Mesenchymal stem cell (in vitro differentiated cells and primary cell): ENCODE measurements around the gene TBL1Y.

ENCODE experiments used
- DNase-seq: peaks from one replicate; pipeline ENCODE4 v3.0.0-alpha.2; 2013
- H2AFZ ChIP-seq: one replicate; pipeline ENCODE4 v1.6.1; 2013; ENCODE audit warnings: low read depth, mild to moderate bottlenecking, control low read depth, inconsistent platforms, low read length, moderate library complexity
- H2AK5ac ChIP-seq: 2 replicates; pipeline ENCODE4 v1.6.1; 2013; ENCODE audit warnings: low read length, moderate library complexity, mild to moderate bottlenecking, inconsistent platforms; ENCODE audit not compliant: severe bottlenecking
- H2BK120ac ChIP-seq: one replicate; pipeline ENCODE4 v1.6.1; 2013; ENCODE audit warnings: low read depth, mild to moderate bottlenecking, inconsistent platforms, low read length, moderate library complexity
- H2BK12ac ChIP-seq, 2 experiments: one replicate each; pipeline ENCODE4 v1.6.1; 2013; ENCODE audit warnings: inconsistent platforms in 2 of 2, low read length in 2 of 2, mild to moderate bottlenecking in 2 of 2, moderate library complexity in 2 of 2, control low read depth in 1 of 2
- H2BK15ac ChIP-seq: one replicate; pipeline ENCODE4 v1.6.1; 2013; ENCODE audit warnings: mild to moderate bottlenecking, low read depth, inconsistent platforms; ENCODE audit not compliant: poor library complexity, severe bottlenecking
- H2BK5ac ChIP-seq: 2 replicates; pipeline ENCODE4 v1.6.1; 2013; ENCODE audit warnings: low read depth, mild to moderate bottlenecking, low read length, control low read depth, inconsistent platforms; ENCODE audit not compliant: poor library complexity, severe bottlenecking
- H3K14ac ChIP-seq, 2 experiments: one replicate each; pipeline ENCODE4 v1.6.1; 2013; ENCODE audit warnings: inconsistent platforms in 2 of 2, low read length in 2 of 2, control low read depth in 1 of 2, mild to moderate bottlenecking in 1 of 2, moderate library complexity in 1 of 2
- H3K18ac ChIP-seq, 2 experiments: one replicate each; pipeline ENCODE4 v1.6.1; 2013; ENCODE audit warnings: inconsistent platforms in 2 of 2, low read length in 2 of 2, control low read depth in 1 of 2, low read depth in 1 of 2, mild to moderate bottlenecking in 1 of 2
- H3K23ac ChIP-seq, 2 experiments: one replicate each; pipeline ENCODE4 v1.6.1; 2013; ENCODE audit warnings: inconsistent platforms in 2 of 2, low read length in 2 of 2, mild to moderate bottlenecking in 2 of 2, moderate library complexity in 2 of 2, control low read depth in 1 of 2
- H3K27ac ChIP-seq: 2 replicates; pipeline ENCODE4 v1.5.1; 2013; ENCODE audit warnings: mild to moderate bottlenecking, moderate library complexity, low read length, control low read depth, inconsistent platforms; ENCODE audit not compliant: poor library complexity, severe bottlenecking
- H3K27me3 ChIP-seq, 2 experiments: 2 replicates each; pipeline versions ENCODE4 v1.6.1 to v1.7.0; 2013; ENCODE audit warnings: low read length in 2 of 2, mild to moderate bottlenecking in 2 of 2, moderate library complexity in 2 of 2, control low read depth in 1 of 2, inconsistent platforms in 1 of 2; ENCODE audit not compliant: control insufficient read depth in 1 of 2, insufficient read depth in 1 of 2
- H3K36me3 ChIP-seq, 2 experiments: 2 replicates each; pipeline versions ENCODE4 v1.6.1 to v1.7.0; 2013; ENCODE audit warnings: low read length in 2 of 2, control low read depth in 1 of 2, inconsistent platforms in 1 of 2, low read depth in 1 of 2, mild to moderate bottlenecking in 1 of 2; ENCODE audit not compliant: insufficient read depth in 2 of 2, control insufficient read depth in 1 of 2
- H3K4ac ChIP-seq, 2 experiments: one replicate each; pipeline ENCODE4 v1.6.1; 2013; ENCODE audit warnings: inconsistent platforms in 2 of 2, low read length in 2 of 2, mild to moderate bottlenecking in 2 of 2, moderate library complexity in 2 of 2, control low read depth in 1 of 2, low read depth in 1 of 2
- H3K4me1 ChIP-seq: 2 replicates; pipeline ENCODE4 v1.6.1; 2013; ENCODE audit warnings: low read depth, low read length, control low read depth; ENCODE audit not compliant: control insufficient read depth, insufficient read depth
- H3K4me2 ChIP-seq: 2 replicates; pipeline ENCODE4 v1.6.1; 2013; ENCODE audit warnings: low read length, mild to moderate bottlenecking, inconsistent platforms; ENCODE audit not compliant: poor library complexity, severe bottlenecking
- H3K4me3 ChIP-seq, 2 experiments: 2 replicates each; pipeline versions ENCODE4 v1.5.1 to v1.7.0; 2013; ENCODE audit warnings: low read length in 2 of 2, mild to moderate bottlenecking in 2 of 2, control low read depth in 1 of 2, low read depth in 1 of 2; ENCODE audit not compliant: insufficient read depth in 1 of 2
- H3K79me1 ChIP-seq: replicated peaks from 2 replicates; pipeline ENCODE4 v1.6.1; 2013; ENCODE audit warnings: mild to moderate bottlenecking, control low read depth, low read length, inconsistent platforms; ENCODE audit not compliant: poor library complexity, severe bottlenecking
- H3K9ac ChIP-seq: 2 replicates; pipeline ENCODE4 v1.7.0; 2013; ENCODE audit warnings: mild to moderate bottlenecking, low read length, moderate library complexity
- H3K9me3 ChIP-seq: 2 replicates; pipeline ENCODE4 v1.7.0; 2013; ENCODE audit warnings: mild to moderate bottlenecking, low read length; ENCODE audit not compliant: control insufficient read depth
- H4K8ac ChIP-seq: one replicate; pipeline ENCODE4 v1.6.1; 2013; ENCODE audit warnings: inconsistent platforms, mild to moderate bottlenecking, low read length, moderate library complexity
- H4K91ac ChIP-seq: one replicate; pipeline ENCODE4 v1.6.1; 2013; ENCODE audit warnings: mild to moderate bottlenecking, low read length, inconsistent platforms
- WGBS: methylation state at CpG from one replicate; pipeline ENCODE4 v1.1.7; 2013; ENCODE audit warnings: mixed read lengths; 5-methylcytosine and 5-hydroxymethylcytosine counted together

Gene TBL1Y

DNA sequence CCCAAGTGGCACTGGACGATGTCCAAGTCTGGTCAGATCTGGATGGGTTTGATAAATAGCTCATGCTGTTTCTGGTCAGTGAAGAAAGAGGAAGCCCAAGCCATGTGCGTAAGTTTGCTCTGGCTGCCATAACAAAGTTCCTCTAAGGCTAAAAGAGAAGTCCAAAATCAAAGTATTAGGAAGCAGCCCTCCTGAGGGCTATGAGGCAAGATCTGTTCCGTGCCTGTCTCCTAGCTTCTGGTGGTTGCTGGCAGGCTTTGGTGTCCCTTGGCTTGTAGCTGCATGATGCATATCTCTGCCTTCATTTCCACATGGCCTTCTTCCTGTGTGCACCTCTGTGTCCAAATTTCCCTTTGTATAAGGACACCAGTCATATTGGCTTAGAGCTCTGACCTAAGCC lies 81.5 kb downstream of the TBL1Y start:
- no peak overlapping the region for H2AFZ ChIP-seq
- H2BK5ac ChIP-seq: no peak overlapping the region
- H3K9me3 ChIP-seq: no peaks in the 10 kb centered on the region
- no peak overlapping the region for H2BK120ac ChIP-seq
- H3K4ac ChIP-seq: no peak overlapping the region
- H2BK12ac ChIP-seq: no peak overlapping the region
- H3K27ac ChIP-seq: no peak overlapping the region
- H4K91ac ChIP-seq: no peak overlapping the region
- H3K4me3 ChIP-seq: no peak overlapping the region
- no peak overlapping the region for H2BK15ac ChIP-seq
- H3K9ac ChIP-seq: no peak overlapping the region
- no peak overlapping the region for H3K23ac ChIP-seq
- H3K36me3 ChIP-seq: no peaks in the 10 kb centered on the region
- WGBS: 66% methylated on average over 3 of the region's 3 CpGs
- no peaks in the 10 kb centered on the region for H3K79me1 ChIP-seq
- H3K14ac ChIP-seq: no peak overlapping the region
- H4K8ac ChIP-seq: no peak overlapping the region
- H3K27me3 ChIP-seq: no peaks in the 10 kb centered on the region
- H2AK5ac ChIP-seq: no peak overlapping the region
- no peak overlapping the region for H3K18ac ChIP-seq
- H3K4me1 ChIP-seq: no peaks in the 10 kb centered on the region
- no peak overlapping the region for H3K4me2 ChIP-seq
- DNase-seq: no peak

GRCh38 chrY:6995987-6996386 lies 85.5 kb downstream of the TBL1Y start:
- Histone ChIP-seq H3K14ac (no peak overlapping the region), H2BK5ac (no peak overlapping the region), H3K4me2 (no peak overlapping the region), H3K27ac (no peak overlapping the region), H4K91ac (no peak overlapping the region), H4K8ac (no peak overlapping the region), H3K4ac (no peak overlapping the region), H3K18ac (no peak overlapping the region), H3K36me3 (no peaks in the 10 kb centered on the region), H3K23ac (no peak overlapping the region), H3K4me3 (no peak overlapping the region), H2AK5ac (no peak overlapping the region), H2BK15ac (no peak overlapping the region), H2AFZ (no peak overlapping the region), H3K9ac (no peak overlapping the region), H2BK120ac (no peak overlapping the region), H2BK12ac (no peak overlapping the region), H3K79me1 (no peaks in the 10 kb centered on the region), H3K9me3 (no peaks in the 10 kb centered on the region), H3K4me1 (no peaks in the 10 kb centered on the region), H3K27me3 (no peaks in the 10 kb centered on the region)
- no peak for DNase-seq
- 25% methylated on average over 1 of the region's 4 CpGs for WGBS

DNA sequence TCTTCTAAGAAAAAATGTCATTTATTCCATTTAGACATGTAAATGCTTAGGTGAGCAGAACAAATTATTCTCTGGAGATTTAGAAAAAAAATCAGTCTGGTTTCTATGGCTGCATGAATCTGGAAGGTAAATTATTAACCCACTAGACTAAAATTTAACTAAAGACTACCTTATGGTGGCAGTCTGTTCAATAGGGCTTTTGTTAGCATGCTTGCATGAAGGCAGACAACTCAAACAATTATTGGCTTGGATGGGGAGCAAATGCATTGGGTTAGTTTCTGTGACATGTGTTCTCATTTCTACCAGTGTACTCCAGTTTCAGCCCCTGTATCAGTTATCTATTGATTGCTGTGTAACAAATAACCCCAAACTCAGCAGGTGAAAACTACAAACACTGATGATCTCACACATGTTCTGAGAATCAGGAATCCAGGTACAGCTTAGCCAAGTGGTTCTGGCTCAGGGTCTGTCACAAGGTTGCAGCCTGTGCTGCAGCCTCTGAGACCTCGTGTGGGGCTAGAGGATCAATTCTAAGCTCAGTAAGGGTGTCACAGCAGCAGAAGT lies 87.1 kb downstream of the TBL1Y start:
- Histone ChIP-seq H2AK5ac (no peak overlapping the region), H2BK120ac (no peak overlapping the region), H2BK15ac (no peak overlapping the region), H2BK12ac (no peak overlapping the region), H3K4me1 (no peaks in the 10 kb centered on the region), H3K9ac (no peak overlapping the region), H4K91ac (no peak overlapping the region), H3K79me1 (no peaks in the 10 kb centered on the region), H3K4ac (no peak overlapping the region), H3K23ac (no peak overlapping the region), H3K14ac (no peak overlapping the region), H4K8ac (no peak overlapping the region), H3K4me3 (no peak overlapping the region), H2AFZ (no peak overlapping the region), H3K9me3 (no peaks in the 10 kb centered on the region), H3K27ac (no peak overlapping the region), H3K4me2 (no peak overlapping the region), H3K18ac (no peak overlapping the region), H3K27me3 (no peaks in the 10 kb centered on the region), H2BK5ac (no peak overlapping the region), H3K36me3 (no peaks in the 10 kb centered on the region)
- 20% methylated on average over 1 of the region's 1 CpG for WGBS
- no peak for DNase-seq

- Histone ChIP-seq H3K4ac (no peak overlapping the region), H4K91ac (no peak overlapping the region), H3K9ac (no peak overlapping the region), H2BK15ac (no peak overlapping the region), H2AK5ac (no peak overlapping the region), H3K14ac (no peak overlapping the region), H4K8ac (no peak overlapping the region), H2BK120ac (no peak overlapping the region), H2BK5ac (no peak overlapping the region), H2BK12ac (no peak overlapping the region), H3K4me3 (no peak overlapping the region), H3K4me2 (no peak overlapping the region), H3K23ac (no peak overlapping the region), H3K27ac (no peak overlapping the region), H3K18ac (no peak overlapping the region), H3K9me3 (no peaks in the 10 kb centered on the region), H3K27me3 (no peaks in the 10 kb centered on the region), H3K36me3 (no peaks in the 10 kb centered on the region), H2AFZ (no peak overlapping the region), H3K4me1 (no peaks in the 10 kb centered on the region), H3K79me1 (no peaks in the 10 kb centered on the region)
- DNase-seq: no peak
- 83% methylated on average over 2 of the region's 2 CpGs for WGBS
Measured at GRCh38 chrY:6999905-7000304, 89.4 kb downstream of the TBL1Y start.
